HG03064 (cell line): Measurements from ENCODE around the gene LRFN5.

Experiments
- ATAC-seq: cut with Tn5 transposase; IDR thresholded peaks from one replicate; pipeline ENCODE4 v1.9.1; 2021; ENCODE audit warnings: low read depth; ENCODE audit not compliant: unreplicated experiment

The LRFN5 gene

GRCh38 chr14:41766772-41767171, 160.1 kb downstream of the LRFN5 start:
- ATAC-seq: no peak

GRCh38 chr14:41773536-41774279, 167.0 kb downstream of the LRFN5 start:
- ATAC-seq: no peak

GRCh38 chr14:41782511-41782910, 175.8 kb downstream of the LRFN5 start:
- ATAC-seq: no peak

- no peak for ATAC-seq
Measured at GRCh38 chr14:41783403-41783802, 176.7 kb downstream of the LRFN5 start.

- ATAC-seq: no peak
Measured at GRCh38 chr14:41785696-41786095, 179.0 kb downstream of the LRFN5 start.

GRCh38 chr14:41799817-41800216, 193.1 kb downstream of the LRFN5 start:
- no peak for ATAC-seq

GRCh38 chr14:41805633-41806032, 199.0 kb downstream of the LRFN5 start:
- ATAC-seq: no peak

GRCh38 chr14:41806366-41806975, 199.8 kb downstream of the LRFN5 start:
- ATAC-seq: no peak

- no peak for ATAC-seq
Measured at GRCh38 chr14:41810362-41810761, 203.7 kb downstream of the LRFN5 start.

GRCh38 chr14:41817626-41818025, 210.9 kb downstream of the LRFN5 start:
- no peak for ATAC-seq

GRCh38 chr14:41824441-41824840, 217.8 kb downstream of the LRFN5 start:
- ATAC-seq: no peak

GRCh38 chr14:41825622-41826021, 218.9 kb downstream of the LRFN5 start:
- no peak for ATAC-seq

- no peak for ATAC-seq
Measured at GRCh38 chr14:41830714-41831406, 224.2 kb downstream of the LRFN5 start.

GRCh38 chr14:41839661-41840060, 233.0 kb downstream of the LRFN5 start:
- ATAC-seq: no peak

GRCh38 chr14:41859336-41859735, 252.7 kb downstream of the LRFN5 start:
- ATAC-seq: no peak

GRCh38 chr14:41860586-41860985, 253.9 kb downstream of the LRFN5 start:
- no peak for ATAC-seq

- ATAC-seq: no peak
Measured at GRCh38 chr14:41865894-41866293, 259.2 kb downstream of the LRFN5 start.

GRCh38 chr14:41868396-41868795, 261.7 kb downstream of the LRFN5 start:
- no peak for ATAC-seq

GRCh38 chr14:41872931-41873685, 266.4 kb downstream of the LRFN5 start:
- no peak for ATAC-seq

- no peak for ATAC-seq
Measured at GRCh38 chr14:41873686-41874317, 267.1 kb downstream of the LRFN5 start.

- no peak for ATAC-seq
Measured at GRCh38 chr14:41875116-41875515, 268.4 kb downstream of the LRFN5 start.
